ENCODE results near the gene MAP3K4. TPM values are rescaled to one million over a fixed set of nuclear protein-coding genes. Genes with fewer than 3 reads are reported as not detected.
"Not testable (repeated sequence)": the region's sequence is repeated elsewhere in the genome, so short reads cannot be mapped to it uniquely, and the experiment has no call there.

MAP3K4 gene
- total RNA-seq, 1 experiment from 2014 or later, result 17.5 TPM

DNA sequence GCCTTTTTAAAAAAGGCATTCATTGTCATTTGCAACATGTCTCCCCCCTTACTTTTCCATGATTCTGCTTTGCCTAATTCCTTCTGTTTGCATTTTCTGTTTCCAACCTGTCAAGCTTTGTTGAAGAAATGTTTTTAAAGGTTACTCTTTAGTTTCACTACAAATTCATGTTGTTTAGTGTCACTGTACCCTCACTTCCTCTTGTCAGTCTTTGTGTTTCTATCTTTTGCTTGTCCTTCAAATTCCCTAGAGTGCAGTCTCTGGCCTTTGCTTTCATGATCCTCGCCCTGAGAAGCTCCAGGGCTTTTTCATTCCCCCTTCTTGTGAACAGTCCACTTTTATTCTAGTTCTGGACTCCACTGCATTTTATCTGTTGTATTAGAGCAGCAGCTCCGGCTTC, 90.6 kb downstream of the MAP3K4 start:
- no peak for DNase-seq (ENCODE audit: low read depth)

DNA sequence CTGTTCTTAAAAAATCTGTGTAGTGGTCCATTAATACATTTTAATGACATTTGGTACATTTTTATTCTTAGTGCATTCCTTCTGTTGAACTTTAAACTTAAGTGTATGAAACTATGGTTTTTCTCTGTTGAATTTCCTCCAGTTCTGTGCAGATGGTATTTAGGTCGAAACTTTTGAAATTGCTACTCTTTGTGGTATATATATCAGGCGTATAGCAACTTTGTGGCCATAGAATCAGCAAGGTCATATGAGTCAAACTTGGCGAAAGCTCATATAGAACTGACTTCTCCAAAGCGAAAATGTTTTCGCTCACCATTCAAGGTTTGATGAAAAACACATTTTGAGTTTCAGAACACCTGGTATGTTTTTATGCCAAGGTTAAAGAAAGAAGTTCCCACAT, 93.7 kb downstream of the MAP3K4 start:
- no peak for DNase-seq (ENCODE audit: low read depth)

DNA sequence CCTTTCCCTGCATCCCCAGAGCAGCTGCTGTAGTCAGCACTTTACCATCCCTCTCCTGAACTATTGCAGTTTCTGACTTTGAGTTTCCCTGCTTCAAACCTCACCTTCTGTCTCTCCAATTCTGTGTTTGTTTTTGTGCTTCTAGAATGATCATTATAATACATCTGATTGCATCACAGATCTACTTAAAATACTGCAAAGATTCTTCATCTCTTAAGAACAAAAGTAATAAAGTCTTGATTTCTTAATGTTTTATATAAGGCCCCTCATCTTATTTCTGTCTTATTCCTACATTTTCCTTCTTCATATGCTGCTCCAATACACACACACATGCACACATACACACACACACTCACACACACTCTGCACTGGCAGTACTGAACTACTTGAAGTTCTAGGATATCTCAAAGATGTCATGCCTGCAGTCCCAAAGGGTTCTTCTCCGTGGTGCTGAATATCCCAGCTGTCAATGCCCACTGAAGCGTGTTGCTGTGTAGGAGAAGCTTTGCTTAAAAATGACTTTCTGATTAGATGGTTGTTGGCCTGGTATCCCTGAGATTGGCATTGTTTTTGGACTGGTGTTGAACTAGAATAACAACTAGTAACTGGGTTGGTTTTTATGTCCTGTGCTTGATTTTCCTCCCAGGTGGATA, 97.2 kb downstream of the MAP3K4 start:
- peak; percentile 4 for DNase-seq (ENCODE audit: low read depth)

DNA sequence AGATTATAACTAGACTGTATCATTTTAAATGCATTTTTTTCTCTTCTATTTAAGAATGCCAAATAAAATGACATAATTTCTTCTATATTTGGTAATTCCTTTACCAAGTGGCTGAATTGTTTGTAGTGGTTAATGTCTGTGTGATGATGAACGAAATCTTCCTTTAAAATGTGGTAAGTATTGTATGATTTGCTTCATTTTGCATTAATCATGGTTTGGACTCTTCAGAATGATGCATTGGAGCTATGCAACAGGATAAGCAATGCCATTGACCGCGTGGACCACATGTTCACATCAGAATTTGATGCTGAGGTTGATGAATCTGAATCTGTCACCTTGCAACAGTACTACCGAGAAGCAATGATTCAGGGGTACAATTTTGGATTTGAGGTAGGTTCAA, 99.6 kb downstream of the MAP3K4 start:
- DNase-seq (ENCODE audit: low read depth), result no peak

DNA sequence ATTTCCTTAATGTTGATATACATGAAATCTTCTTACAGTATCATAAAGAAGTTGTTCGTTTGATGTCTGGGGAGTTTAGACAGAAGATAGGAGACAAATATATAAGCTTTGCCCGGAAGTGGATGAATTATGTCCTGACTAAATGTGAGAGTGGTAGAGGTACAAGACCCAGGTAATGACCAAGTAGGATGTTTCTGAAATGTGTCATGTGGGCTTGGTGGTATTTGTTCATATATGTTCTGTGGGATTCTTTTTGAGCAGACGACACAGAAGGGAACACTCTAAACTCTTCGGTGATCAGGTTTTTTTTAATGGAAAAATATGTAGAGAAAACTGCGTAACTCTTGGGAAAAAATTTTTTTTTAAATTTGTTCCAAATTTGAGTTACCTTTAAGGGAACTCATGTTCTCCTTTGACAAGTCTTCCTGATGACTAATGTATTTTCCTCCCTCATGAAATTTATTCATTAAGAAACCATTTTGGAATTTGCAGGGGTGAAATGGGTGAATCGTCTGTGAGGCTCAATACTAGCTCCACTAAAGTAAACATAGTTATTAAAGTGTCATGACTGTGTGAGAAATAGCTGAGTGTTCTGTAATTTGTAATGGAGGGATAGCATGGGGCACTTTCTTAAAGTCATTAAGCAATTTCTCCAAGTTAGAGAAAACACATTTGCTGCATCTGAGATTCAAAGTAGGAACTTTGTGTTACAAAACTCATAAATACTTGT, 100.6 kb downstream of the MAP3K4 start:
- DNase-seq (ENCODE audit: low read depth), result no peak

DNA sequence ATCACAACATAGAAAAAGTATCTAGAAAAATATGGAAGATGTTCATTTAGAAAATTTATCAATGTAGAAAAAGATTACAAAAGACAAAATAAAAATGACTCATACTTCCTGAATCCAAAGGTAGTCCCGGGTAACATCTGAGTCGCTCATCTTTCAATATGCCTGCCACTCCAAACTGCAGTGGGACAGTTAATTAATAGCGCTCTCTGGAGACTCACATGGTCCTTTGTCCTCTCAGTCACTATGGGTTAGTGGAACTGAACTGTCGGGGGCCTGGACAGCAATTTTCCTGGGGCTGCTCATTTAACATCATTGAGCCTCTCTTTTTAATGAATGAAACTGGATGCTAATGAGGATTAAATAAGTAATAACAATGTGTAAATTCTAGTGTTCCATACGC, 103.4 kb downstream of the MAP3K4 start:
- DNase-seq (ENCODE audit: low read depth), result peak; percentile 10

DNA sequence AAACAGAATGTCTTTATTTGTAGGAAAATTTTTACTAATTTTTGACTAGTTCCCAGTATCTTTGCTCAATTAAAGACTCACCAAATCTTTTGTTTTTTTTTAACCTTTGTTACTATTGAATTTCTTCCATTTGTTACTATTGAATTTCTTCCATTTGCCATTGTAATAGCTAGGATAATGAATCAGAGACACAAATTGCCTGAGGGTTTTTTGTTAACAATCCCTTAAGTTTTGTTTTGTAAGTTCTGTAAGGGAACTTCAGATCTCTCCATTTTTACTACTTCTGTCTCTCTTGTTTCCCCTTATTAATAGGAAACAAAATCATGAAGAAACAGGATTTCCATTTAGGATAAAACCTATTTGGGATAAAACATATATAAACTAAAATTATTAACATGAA, 104.3 kb downstream of the MAP3K4 start:
- DNase-seq (ENCODE audit: low read depth), result peak; percentile 6

DNA sequence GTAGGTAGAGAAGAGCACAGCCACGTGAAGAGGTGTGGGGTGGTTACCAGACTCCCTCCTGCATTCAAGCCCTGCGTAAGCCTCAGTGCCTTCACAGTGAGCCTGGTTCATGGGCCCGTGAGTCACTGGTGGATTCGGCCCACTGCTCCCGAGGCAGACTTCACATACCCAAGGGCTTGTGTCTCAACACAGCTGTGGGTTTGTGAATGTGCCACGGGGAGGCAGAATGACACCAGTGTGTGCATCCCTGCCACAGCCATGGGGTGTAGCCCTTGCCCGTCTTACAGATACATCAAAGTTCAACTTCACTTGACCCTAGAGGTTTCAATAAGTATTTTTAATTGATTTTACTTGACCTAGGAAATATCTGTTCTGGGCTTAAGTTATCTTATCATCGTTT, 108.5 kb downstream of the MAP3K4 start:
- no peak for DNase-seq (ENCODE audit: low read depth)

DNA sequence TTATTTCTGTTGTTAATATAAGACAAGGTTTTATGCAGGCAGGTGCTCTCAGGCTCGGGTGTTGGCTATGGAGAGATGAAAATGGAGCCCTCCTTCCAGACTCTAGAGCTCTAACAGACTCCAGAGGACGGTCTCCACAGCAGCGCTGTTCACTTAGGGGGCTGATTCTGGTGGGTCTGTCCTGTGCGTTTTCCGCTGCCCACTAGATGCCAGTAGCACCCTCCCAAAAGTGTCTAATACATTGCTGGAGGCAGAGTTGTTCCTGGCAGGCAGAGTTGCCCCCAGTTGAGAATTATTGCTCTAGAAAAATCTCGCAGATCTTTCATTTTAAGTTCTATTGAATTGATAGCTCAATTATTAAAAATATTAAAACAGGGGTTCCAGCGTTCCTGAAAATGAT, 109.9 kb downstream of the MAP3K4 start:
- DNase-seq (ENCODE audit: low read depth), result peak; percentile 14

DNA sequence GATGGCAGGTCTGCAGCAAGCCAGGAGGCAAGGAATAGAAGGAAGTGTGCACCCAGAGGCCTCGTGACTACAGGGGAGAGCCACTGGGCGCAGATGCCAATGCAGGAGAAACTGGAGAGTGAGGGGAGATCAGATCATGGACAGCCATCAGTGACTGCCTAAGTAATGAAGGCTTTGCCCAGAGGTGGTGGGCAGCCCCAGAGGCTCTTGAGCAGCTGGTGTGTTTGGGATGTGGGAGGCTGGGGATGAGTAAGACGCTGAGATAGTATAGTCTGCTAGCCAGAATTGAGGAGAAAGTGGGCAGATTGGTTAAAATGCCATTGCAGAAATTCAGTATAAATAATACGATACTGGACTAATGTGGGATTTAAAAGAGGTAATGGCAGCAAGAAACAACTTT, 111.9 kb downstream of the MAP3K4 start:
- DNase-seq (ENCODE audit: low read depth), result no peak

DNA sequence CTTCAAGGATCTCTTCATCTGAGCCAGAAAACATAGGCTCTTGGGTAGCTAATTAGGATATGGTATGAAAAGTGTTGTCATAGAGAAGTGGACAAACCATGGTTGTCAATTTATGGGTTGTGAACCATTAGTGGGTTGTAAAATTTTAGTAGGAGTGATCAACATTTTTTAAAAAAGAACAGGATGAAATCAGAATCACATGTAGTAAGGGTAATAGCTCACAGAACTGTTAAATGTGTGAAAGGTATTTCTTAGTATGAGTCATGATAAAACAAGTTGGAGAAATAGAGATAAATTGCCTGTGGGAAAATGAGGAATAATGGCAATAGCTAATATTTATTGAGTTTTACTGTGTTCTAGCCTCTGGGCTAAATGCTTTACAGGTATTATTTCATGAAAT, 113.4 kb downstream of the MAP3K4 start:
- no peak for DNase-seq (ENCODE audit: low read depth)

DNA sequence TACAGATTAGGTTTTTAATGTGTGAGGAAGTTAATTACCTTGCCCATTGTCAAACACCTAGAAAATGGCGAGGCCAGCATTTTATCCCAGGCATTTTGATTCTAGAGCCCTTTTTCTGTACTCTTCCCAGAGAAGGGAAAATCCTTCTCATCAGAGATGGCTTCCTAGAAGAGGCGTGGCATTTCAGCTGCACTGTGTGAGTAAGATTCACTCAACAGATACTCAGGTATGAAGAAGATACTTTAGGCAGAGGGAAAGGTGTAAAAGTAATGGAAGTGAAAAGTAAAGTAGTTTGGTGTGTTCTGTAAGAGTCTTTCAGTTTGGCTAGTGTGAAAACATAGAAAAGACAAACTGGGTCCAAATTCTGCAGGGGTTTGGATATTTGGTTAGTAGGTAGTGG, 113.8 kb downstream of the MAP3K4 start:
- no peak for DNase-seq (ENCODE audit: low read depth)

DNA sequence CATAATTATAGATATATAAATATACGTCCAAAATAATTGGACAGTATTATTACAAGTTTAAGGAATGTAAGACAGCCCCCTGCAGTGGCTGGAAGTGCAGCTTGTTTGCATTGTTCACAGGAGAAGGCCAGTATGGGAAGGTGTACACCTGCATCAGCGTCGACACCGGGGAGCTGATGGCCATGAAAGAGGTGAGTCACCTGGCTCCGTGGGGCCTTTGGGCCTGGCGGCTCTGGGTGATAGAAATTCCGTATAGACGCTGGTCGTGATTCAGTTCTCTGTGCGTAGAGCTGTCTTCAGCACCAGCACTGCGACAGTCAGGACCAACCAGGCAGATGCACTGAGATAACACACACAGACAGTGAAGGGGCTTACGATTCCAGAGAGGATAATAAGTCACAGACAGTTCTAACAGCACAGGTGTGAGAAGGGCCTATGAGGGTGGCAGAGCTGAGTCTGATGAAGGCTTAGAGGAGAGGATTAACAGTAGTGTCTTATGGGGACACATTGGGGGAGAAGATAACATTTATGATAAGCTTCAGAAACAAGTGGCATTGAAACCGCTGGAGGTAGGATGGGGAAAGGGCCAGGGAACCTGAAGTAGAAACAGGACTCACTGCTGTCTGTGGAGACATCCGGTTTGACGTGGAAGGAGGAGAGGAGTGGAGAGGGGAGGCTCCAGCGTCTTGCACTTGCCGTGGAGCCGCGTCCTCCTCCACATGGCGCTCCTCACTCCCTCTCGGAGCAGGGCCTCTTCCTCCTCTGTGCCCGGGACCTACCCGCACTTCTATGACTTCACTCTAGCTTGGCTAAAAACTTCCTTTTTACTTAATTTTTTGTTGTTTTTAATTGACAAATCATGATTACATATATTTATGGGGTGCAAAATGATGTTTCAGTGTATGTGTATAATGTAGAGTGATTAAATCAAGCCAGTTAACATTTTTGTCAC, 116.5 kb downstream of the MAP3K4 start:
- no peak for DNase-seq (ENCODE audit: low read depth)

DNA sequence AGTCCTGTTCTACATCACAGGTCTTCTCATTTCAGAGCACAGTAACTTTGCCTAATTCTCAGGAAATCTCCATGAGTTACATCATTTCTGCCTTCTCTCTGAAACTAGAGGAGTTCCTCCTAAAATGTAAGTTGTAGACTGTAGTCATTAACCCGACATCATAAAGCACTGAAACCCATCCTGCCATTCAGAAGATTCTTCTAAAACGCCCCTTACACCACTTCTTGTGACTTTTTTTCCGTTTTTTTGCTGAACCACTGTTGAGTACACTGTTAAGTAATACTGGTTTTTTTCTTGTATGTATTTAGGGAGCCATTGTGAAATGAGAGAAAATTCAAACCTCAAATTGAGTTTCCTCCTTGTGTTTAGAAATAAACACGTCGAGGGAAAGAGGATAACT, 117.3 kb downstream of the MAP3K4 start:
- no peak for DNase-seq (ENCODE audit: low read depth)

DNA sequence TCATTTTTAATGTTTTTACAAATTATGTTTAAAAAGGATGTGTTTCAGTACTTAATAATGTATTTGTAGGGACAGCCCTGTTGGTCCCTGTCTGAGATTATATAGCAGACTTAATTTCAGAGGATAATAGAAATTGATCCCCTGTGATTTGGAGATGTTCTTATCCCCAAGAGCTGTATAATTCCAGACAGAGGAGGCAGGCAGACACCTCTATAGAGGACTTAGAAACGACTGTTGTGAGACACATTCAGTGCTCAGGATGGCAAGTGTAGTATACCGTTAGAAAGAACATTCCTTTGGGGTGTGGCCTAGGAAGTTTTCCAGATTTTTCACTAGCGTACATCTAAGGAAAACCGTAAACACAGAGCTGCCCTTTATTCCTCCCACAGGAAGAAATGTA, 117.8 kb downstream of the MAP3K4 start:
- no peak for DNase-seq (ENCODE audit: low read depth)

DNA sequence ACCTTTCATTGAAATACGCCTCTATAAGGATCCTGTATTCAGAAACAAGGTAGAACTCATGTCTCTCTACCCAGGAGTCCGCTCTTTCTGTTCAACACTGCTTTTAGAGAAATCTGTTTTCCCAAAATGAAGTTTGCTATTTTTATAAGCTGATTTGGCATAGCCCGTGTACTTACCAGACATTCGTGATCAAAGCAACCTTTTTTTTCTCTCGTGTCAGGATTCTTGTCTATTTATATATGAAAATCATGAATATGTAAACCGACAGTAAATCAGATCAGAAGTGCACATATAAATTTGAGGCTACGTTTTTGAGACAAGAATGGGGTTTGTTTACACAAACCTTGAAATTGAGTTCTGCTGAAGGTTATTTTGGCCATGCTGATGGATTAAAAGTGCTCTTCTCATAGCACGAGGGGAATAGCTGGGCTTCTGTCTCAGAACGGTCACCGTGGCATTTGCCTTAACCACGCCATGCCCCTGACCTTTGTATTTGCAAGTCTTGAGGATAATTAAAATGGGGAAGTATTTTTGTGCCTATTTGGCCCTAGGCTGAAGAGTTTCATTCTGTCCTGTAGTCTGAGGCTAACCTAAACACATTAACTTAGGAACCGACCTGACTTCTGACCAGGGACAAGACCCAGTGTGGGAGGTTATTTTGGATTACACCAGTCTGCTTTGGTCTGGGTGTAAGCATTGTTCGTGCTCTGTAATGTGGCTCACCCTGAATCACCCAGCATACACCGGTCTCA, 118.6 kb downstream of the MAP3K4 start:
- DNase-seq (ENCODE audit: low read depth), result no peak

DNA sequence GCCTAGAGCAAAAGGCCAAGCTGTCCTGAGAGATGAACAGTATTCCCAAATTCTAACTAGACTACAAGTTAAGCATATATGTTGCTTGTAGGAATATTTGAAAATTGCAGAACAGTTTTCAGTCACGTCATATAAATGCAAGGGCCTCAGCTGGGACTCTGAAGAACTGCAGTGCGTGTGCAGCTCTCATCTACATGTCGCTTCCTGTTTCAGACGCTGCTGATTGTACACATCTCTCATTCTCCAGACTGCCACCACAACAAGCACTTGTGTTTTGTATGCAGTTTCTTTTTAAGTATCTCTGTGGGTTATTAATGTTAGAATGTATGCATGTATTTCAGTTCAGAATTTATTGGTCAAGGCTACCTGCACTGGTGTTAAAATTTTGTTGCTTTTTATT, 119.7 kb downstream of the MAP3K4 start:
- DNase-seq (ENCODE audit: low read depth), result no peak

DNA sequence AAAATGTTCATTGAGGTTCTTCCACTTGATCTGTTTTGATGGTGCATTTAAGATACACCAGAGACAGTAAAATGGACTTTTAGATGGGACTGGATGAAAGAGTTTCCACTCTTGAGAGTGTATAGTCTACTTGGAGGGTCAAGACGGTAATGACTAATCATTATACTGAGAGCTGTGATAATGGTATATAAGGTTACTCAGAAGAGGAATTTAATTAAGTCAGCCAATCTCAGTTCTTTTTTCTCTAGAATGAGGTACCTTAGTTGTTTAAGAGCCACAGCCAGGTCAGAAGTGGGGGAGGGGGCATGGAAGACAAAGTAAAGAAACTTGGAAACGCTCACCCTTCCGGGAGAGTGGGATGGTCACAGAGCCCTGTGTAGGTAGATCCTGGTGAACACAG, 123.9 kb downstream of the MAP3K4 start:
- no peak for DNase-seq (ENCODE audit: low read depth)

DNA sequence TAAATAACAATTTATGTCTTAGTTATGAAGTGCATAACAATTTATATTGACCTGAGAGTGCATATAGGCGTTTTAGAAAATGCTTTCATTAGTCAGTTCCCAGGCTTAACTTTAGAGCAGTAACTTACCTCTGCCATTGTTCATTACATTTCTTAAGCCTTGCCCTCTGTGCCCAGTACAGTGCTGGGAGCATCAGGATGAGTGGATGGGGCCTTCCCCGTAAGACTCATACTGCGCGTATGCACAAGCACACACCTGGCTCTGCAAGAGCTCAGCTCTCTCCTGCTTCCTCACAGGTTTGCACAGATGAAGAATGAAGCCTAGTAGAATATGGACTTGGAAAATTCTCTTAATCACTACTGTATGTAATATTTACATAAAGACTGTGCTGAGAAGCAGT, 125.0 kb downstream of the MAP3K4 start:
- DNase-seq (ENCODE audit: low read depth), result no peak

DNA sequence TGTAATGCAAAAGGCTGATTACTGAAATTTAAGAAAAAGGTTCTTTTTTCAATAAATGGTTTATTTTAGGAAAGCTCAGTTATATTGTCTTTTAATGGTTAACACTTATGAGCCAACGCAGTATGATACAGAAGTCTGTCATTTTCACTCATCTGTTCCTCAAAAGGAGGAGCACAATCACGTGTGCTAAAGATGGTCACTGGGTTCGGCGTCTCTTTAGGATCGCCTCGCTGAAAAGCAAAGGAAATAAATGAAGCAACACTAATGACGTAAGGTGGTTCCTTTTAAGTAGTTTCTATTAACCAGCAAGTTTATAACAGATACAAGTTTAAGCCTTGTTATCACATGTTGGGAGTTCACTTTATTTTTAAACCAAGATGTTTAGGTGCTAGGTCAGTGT, 125.7 kb downstream of the MAP3K4 start:
- DNase-seq (ENCODE audit: low read depth), result no peak

DNA sequence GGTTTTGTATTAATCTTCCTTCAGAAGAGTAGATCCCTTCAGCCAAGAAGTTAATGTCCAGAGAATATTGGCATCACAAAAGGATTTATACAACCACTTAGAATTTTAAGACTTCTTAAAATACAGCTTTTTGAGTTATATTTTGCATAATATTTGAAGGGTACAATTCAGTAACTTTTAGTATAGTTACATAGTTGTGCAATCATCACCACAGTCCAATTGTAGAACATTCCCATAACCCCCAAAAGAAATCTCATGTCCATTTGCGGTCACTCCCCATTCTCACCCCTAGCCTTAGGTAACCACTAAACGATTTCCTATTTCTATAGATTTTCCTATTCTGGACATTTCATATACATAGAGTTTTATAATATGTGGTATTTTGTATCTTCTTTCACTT, 126.4 kb downstream of the MAP3K4 start:
- DNase-seq (ENCODE audit: low read depth), result no peak

DNA sequence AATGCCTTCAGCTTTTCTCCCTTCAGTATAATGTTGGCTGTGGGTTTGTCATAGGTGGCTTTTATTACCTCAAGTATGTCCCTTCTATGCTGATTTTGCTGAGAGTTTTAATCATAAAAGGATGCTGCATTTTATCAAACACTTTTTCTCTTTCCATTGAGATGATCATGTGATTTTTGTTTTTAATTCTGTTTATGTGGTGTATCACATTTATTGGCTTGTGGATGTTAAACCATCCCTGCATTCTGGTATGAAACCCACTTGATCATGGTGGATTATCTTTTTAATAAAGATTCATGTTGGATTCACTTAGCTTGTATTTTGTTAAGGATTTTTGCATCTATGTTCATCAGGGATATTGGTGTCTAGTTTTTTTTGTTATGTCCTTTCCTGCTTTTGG, 131.8 kb downstream of the MAP3K4 start:
- not testable (repeated sequence) for DNase-seq (ENCODE audit: low read depth)

Measured in RPMI7951 (cell line).